Hematopoietic multipotent progenitor cell treated with erythropoietin and hydrocortisone succinate and interleukin-3 and kit ligand, for 15 days (in vitro differentiated cells): ENCODE data around the gene EMD.

Experiments
- DNase-seq: peaks from one replicate; pipeline ENCODE4 v3.0.0-alpha.2; 2015; ENCODE audit warnings: low spot score

EMD gene

DNA sequence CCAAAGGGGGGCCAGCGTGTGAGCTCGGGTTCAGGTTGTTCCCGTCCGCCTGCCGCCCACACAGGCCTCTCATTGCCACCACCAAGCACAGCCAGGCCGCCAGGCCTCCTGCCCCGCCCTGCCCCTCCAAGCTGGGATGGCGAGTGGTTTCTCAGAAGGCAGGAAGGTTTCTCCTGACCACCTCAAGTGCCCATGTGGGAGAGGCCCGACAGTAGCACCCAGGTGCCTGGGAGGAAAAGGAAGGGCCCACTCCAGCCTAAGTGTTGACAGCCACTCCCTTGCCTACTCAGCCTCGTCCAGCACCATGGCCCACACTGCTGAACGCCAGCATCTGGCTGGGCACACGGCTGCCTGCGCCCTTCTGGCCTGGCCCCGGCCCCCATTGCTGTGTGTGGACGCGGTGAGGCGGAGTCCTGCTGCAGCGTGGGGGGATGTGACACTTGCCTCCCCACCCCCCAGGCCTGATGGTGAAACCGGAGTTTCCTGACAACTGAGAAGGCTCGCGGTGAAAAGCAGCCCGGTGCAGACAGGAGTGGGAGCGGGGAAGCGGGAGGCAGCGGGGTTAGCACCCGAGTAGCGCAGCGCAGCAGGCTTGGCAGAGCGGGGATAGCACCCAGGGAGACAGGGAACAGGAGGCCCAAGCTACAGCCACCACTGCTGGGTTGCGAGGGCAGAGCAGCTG is 23.9 kb upstream of the EMD start:
- DNase-seq, result no peak

DNA sequence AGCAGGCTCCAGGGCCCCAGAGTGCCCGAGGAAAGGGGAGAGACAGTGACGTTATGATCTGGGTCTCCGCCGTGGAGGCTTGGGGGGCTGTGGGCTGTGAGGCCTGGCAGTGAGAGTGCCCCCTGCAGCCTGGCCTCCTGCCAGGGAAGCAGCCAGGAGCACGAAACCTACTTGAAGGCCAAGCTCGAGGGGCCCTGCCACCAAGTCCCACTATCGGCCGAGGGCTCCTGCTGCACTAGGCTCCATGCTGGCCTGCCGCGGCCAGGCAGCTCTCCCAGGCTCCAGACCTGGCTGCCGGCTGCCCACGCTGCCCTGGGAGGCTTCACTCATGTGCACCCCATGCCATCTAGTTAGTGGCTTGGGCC is 23.3 kb upstream of the EMD start:
- DNase-seq, result no peak

DNA sequence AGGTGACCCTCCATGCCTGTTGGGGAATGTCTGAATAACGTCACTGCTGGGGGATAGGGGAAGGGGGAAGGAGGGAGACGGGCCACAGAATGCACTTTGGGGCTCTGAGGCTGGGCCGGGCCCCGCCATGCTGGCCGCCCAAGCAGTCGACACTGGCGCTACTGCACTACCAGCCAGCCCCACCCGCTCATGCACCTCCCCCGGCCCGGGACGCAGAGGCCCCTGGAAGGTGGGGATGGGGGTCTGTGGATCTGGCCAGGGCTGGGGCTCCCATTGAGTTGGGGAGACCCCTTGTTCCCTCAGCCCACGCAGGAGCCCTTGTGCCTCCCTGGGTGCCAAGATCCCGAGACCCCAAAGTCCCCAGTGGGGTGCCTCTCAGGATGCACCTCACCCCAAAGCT is 22.5 kb upstream of the EMD start:
- DNase-seq, result no peak

DNA sequence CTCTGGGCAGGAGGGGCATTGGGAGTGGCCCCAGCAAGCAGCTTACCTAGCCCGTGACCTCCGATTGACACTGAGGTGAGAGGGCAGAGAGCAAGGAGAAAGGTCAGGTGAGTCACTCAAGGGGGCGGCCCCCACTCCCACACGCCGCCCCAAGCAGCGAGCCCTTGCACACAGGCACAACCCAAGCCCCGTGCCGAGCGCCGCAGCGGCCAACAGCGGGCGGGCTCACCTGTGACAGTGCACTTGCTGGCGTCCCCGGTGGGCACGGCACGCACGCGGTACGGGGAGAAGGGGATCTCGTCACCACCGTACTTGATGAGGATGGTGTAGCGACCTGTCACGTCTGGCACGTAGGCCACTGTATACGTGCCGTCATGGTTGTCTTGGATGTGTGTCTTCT is 21.9 kb upstream of the EMD start:
- no peak for DNase-seq

DNA sequence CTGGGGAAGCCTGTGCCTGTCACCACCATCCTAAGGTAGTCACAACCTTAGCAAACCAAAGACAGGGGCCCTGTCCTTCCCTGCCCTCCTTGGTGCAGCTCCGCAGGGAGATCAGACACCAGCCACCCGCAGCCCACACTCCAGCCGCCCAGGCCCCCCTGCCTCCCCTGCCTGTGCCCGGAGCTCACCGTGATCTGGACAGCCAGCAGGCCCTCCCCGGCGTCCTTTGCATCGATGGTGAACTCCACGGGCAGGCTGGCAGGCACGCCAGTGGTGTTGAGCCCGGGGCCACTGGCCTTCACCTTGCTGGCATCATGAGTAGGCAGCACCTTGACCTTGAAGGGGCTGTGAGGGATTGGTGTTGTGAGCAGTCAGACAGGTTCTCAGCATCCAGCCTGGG is 21.1 kb upstream of the EMD start:
- no peak for DNase-seq

DNA sequence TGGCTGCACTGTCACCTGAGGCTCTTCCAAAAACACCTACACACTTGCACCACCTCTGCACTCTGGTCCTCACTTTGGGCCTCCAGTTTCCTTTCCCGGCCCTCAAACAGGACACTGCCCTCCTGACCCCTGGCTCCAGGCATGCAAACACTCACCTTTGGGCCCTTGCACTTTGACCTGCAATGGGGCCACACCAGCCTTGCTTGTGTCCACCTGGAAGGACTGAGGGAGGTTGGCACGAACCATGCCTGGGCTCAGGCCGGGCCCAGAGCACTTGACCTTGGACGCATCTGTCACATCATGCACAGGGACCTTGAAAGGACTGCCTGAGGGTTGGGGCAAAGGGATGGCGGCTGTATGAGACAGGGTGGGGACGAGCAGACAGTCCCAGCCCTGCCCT is 20.3 kb upstream of the EMD start:
- DNase-seq, result no peak

DNA sequence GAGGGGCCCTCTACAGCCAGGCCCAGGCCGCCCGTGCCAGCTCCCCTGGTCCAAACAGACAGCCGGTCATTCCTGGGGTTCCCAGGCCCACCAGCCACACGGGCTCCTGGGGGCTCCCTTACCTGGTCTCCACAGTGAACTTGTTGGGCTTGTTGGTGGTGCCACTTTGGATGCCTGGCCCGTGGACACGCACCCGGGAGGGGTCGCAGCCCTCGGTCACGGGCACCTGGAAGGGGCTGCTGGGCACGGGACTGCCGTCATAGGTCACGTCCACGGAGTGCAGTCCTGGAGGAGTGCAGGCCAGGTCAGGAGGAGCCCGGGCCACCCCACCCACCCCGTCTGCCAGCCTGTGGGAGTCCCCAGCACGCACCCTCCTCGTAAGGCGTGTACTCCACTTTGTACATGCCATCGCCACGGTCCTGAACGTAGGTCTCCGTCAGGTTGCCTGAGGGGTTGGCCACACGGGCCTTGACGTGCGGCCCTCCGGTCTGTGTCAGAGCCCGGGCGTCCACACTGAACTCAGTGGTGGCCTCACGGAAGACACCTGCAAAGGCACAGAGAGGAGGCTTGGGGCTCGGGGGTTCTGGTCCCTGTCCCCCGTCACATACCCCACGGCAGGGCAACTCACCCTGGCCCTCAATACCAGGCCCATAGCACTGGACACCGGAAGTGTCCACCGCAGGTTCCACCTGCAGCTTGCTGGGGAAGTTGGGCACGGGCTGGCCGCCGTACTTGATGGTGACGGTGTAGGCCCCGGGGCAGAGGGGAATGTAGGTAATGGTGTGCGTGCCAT is 19.5 kb upstream of the EMD start:
- no peak for DNase-seq

DNA sequence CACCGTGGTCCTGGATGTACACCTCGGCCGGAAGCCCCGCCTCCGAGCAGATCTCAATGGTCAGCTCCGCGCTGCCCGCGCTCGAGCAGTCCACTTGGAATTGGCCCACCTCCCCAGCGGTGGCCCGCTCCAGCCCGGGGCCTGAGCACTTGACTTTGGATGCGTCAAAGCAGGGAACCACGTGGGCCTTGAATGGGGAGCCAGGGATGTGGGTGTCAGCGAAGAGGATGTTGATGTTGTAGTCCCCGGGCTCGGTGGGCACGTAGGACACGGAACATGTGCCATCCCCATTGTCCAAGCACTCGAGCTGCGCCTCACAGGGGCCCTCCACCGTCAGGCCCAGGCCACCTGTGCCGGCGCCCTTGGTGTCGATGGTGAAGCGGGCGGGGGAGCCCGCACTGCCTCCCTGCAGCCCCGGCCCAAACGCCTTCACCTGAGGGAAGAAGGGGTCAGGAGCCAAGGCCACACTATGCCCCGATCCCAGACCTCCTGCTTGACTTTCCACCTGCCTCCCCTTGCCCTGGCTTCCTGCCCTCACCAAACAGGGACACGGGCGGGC is 18.9 kb upstream of the EMD start:
- no peak for DNase-seq

GRCh38 chrX:154362085-154362742 is 16.9 kb upstream of the EMD start:
- DNase-seq, result no peak

- DNase-seq, result no peak
These were observed 15.2 kb upstream of the EMD start for GRCh38 chrX:154363706-154364439.

GRCh38 chrX:154365052-154365600 is 14.0 kb upstream of the EMD start:
- no peak for DNase-seq

DNA sequence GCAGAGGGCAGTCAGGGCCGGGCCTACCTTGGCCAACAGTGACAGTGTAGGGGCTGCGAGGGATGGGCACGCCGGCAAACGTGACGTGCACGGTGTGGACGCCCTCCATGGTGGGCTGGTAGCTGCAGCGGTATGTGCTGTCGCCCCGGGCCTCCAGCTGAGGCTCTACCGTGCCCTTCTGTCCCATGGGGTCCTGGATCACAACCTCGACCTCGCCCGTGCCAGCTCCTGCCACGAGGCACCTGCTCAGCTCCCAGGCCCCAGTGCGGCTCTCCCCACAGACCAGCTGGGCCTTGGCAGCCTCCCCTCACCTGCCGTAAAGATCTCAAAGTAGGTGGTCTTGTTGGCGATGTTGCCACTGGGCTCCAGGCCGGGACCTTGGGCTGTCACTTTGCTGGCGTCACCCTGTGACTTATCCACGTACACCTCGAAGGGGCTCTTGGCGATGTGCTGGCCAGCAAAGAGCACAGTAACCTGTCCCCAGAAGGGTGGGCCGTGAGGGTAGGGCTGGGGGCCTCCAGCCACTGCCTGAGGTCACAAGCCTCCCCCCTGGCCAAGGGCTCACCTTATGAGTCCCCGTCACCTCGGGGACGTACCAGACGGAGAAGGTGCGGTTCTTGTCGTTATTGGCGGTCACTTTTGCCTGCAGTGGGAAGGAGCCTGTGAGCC is 13.0 kb upstream of the EMD start:
- DNase-seq, result no peak

- no peak for DNase-seq
These were observed 12.4 kb upstream of the EMD start for GRCh38 chrX:154366666-154367055.

- no peak for DNase-seq
These were observed 11.4 kb upstream of the EMD start for GRCh38 chrX:154367474-154368308.

- peak; percentile 79 for DNase-seq
These were observed 10.3 kb upstream of the EMD start for GRCh38 chrX:154368630-154369448.

DNA sequence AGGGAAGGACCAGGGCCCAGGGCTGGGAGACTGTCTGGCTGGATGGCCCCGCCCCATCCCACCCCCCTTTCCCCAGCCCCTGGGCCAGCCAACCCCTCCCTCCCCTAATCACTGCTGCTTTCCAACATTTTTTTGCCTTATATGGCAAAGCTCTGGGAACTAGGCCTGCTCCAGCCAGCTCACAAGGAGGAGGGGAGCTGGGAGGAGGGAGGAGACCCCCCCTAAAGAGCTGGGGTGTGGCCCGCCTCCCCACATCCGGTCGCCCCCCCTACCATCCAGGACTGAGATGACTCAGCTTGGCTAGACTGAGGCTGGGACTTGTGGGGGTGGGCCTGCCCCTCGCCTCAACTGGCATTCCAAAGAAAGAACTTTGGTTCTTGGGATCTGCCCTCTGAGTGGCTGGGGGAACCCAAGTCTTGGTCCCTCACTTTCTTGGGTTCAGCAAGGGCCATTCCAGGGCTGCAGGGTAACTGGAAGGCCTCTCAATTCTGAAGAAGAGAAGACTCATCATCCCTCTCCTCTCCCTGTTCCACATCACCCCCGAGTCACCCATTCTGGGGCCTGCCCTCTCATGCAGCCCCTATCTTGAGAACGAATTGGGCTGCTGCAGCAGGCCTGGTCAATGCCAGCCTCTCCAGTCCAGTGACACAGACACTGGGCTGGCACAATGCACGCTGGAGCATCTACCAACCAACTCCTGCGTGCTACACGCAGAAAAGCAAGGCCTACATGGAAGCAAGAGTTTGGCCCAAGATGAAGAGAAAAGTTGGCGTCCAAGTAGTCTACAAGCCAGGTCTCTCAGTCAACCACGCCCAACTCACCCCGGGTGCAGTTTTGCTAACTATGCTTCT is 9.4 kb upstream of the EMD start:
- DNase-seq, result peak; percentile 21

- peak; percentile 10 for DNase-seq
These were observed 8.6 kb upstream of the EMD start for GRCh38 chrX:154370300-154371016.
